ENCODE data around the gene VAV2.

VAV2 gene

GRCh38 chr9:134028076-134028475 lies 36.0 kb upstream of the VAV2 start:
- DNase-seq = peak in 1 of 3 experiments; percentile 33

GRCh38 chr9:134027561-134027960 lies 35.4 kb upstream of the VAV2 start:
- no peak for DNase-seq

DNA sequence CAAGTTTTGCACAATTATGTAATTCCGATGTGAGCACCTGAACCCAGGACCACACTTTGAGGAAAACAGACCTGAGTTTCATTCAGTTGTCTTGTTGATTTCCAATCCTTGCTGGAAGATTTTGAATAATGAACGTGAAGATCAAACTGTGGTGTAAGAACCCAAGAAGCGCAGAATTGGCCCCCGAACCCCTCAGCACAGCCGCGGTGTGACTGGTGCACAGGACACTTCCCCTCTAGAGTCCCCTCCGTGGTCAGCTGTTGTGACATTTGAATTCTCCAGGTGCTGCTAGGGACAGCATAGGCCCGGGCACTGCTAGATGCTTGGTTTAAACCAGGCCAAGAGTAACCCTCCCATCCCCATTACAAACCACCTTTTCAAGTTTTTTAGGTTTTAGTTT lies 34.9 kb upstream of the VAV2 start:
- DNase-seq = no peak

GRCh38 chr9:134026581-134026980 lies 34.5 kb upstream of the VAV2 start:
- no peak for DNase-seq

GRCh38 chr9:134025606-134026541 lies 33.8 kb upstream of the VAV2 start:
- DNase-seq = peak in 2 of 3 experiments; percentile 79 to 82

- DNase-seq = peak; percentile 88 to 98 (median 98)
These were observed 32.9 kb upstream of the VAV2 start, which contains the start of gene BRD3OS for GRCh38 chr9:134024828-134025605. Gene BRD3OS (plus strand): TSS chr9:134025481. CDS start chr9:134026748, 1,267 bp downstream.

- DNase-seq = no peak
These were observed 32.2 kb upstream of the VAV2 start for GRCh38 chr9:134024214-134024792.

GRCh38 chr9:134014946-134015345 lies 22.8 kb upstream of the VAV2 start:
- DNase-seq = no peak

- DNase-seq = no peak
These were observed 19.3 kb upstream of the VAV2 start for GRCh38 chr9:134011401-134011800.

DNA sequence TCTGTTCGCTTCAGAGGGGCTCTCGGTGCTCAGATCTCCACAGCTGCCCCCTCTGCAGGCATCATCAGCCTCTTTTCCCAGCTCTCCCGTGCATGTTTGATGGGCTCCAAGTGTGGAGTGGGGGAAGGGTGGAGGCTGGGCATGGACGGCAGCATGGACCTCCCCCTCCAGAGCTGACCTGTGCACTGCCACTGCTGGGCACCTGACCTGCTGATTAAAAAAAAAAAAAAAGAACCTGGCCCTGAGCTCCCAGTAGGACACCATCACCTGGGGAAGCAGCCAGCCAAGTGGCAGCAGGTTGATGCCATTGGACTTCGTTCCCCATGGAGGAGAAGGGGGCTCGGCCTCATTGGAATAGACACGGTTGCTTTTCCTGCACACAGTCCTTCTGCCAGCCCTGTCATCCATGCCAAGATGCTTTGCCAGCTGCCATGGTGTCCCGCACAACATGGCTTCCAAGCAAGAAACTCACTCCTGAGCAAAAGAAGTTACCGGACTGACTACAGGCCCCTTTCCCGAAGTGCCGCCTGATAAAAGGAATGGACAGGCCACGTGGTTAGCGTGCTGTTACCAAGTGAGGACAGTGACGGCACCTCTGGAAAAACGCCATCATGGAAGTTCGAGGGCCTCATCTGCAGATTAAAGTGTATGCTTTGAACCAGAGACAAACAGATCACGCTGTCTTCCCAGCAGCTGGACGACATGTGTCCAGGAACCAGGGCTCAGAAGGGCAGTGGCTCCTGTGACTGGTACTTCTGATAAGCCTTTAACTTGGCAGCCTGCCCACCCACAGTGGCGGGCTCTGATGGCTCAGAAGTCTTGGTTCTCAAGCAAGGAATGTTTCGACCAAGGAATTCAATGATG lies 18.4 kb upstream of the VAV2 start:
- no peak for DNase-seq

GRCh38 chr9:134007571-134007970 lies 15.4 kb upstream of the VAV2 start:
- no peak for DNase-seq

- no peak for DNase-seq
These were observed 15.0 kb upstream of the VAV2 start for GRCh38 chr9:134007150-134007549.

DNA sequence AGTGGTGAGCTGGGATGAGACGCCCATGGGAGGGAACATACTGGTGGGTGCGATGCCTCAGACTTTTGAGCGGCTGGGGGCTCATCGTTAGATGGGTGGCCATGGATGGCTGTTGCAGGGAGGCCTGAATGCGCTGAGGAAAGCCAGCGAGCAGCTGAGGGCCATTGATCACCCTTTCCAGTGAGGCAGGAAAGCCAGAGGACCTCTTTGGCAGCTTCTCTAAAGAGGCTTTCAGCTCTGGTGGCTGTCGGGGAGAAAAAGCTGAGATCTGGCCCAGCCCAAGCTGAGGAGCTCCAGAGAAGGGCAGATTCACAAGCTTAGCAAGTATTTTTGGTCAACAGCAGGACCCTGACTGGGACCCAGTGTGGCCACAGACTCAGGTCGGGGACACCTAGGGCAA lies 13.3 kb upstream of the VAV2 start:
- no peak for DNase-seq

GRCh38 chr9:134004881-134005280 lies 12.8 kb upstream of the VAV2 start:
- no peak for DNase-seq

- no peak for DNase-seq
These were observed 12.2 kb upstream of the VAV2 start for GRCh38 chr9:134004131-134004873.

DNA sequence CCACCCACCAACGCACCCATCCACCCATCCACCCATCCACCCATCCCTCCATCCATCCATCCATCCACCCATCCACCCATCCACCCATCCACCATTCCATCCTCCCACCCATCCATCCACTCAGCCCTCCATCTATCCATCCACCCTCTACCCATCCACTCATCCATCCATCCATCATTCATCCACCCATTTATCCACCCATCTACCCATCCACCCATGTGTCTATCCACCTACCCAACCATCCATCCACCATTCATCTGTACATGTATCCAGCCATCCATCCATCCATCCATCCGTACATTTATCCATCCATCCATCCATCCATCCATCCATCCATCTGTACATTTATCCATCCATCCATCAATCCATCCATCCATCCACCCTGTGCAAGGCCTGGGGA lies 11.1 kb upstream of the VAV2 start:
- no peak for DNase-seq

DNA sequence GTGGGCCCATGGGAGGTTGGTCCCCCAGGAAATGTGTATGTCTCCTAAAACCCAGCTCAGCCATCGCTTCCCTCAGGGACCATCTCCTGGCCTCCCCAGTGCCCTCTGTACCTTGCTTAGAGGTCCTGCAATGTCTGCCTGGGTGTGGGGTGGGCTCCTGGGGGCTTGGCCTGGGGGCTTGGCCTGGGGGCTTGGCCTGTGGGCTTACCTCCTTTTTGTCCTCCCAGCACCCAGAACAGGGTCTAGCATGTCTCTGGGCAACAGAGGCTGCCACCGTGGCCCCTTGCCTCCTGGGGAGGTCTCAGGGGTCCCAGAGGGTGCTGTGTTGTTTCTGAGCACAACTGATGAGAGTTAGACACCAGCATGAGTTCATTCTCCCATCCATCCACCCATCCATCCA lies 10.7 kb upstream of the VAV2 start:
- DNase-seq = no peak

GRCh38 chr9:133999851-134000265 lies 7.7 kb upstream of the VAV2 start:
- no peak for DNase-seq

DNA sequence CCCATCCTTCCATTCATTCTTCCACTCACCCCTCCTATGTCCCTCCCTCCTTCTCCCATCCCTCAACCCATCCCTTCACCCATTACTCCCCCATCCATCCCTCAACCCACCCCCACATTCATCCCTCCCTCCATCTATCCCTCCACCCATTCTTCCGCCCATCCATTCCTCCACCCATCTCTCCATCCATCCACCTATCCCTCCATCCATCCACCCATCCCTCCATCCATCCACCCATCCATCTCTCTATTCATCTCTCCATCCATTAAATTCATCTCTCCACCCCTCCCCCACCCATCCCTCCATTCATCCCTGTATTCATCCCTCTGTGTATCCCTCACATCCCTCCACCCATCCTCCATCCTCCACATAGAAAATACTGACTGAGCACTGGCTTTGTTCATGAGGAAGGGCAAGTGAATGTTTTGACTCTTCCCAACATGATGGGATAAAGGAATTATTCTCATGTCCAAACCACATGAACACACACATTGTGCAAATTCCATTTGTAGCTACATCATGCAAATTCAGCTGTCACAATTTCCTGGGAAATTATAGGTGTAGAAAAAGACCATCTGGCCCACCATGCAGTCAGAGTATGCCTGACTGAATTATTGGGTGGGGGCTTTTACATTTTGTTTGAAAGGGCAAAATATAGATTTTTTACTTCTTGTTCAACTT lies 6.9 kb upstream of the VAV2 start:
- no peak for DNase-seq

- no peak for DNase-seq
These were observed 5.5 kb upstream of the VAV2 start for GRCh38 chr9:133997584-133997983.
